GM12878 (cell line): ENCODE results near the gene SEM1. TPM values are rescaled to one million over a fixed set of nuclear protein-coding genes. Genes with fewer than 3 reads are reported as not detected.

Source experiments
- CHD4 ChIP-seq: fragments of 200-600 bp; sonication (generic); IDR thresholded peaks from 2 replicates; pipeline ENCODE4 v1.6.1; 2016; ENCODE audit warnings: mild to moderate bottlenecking
- GATAD2B ChIP-seq: fragments of 450-650 bp; conservative IDR thresholded peaks from 2 replicates; pipeline ENCODE4 v1.6.1; 2017; ENCODE audit warnings: low read depth, mild to moderate bottlenecking, moderate library complexity
- HDAC6 ChIP-seq: fragments of 200-600 bp; sonication (generic); IDR thresholded peaks from one replicate; pipeline ENCODE4 v1.8.0; 2017; ENCODE audit warnings: antibody characterized with exemption; ENCODE audit not compliant: unreplicated experiment
- HSF1 ChIP-seq: fragments of 150-350 bp; IDR thresholded peaks from 2 replicates; pipeline ENCODE4 v1.6.1; 2014; ENCODE audit warnings: mild to moderate bottlenecking, low read depth, low read length
- KAT2A ChIP-seq: conservative IDR thresholded peaks from 2 replicates; pipeline ENCODE4 v1.6.1; 2011; ENCODE audit warnings: low read depth, low read length; ENCODE audit not compliant: control insufficient read depth
- KLF5 ChIP-seq: fragments of 450-650 bp; IDR thresholded peaks from 2 replicates; pipeline ENCODE4 v1.6.1; 2014; ENCODE audit warnings: mild to moderate bottlenecking; ENCODE audit not compliant: partially characterized antibody
- MAX ChIP-seq: IDR thresholded peaks from 2 replicates; pipeline ENCODE4 v1.6.1; 2012; ENCODE audit warnings: low read depth, low read length, improper control_type of control experiment
- NFIC ChIP-seq: IDR thresholded peaks from 2 replicates; pipeline ENCODE4 v1.6.1; 2012; ENCODE audit warnings: low read depth, mild to moderate bottlenecking, inconsistent platforms, low read length, moderate library complexity
- PML ChIP-seq: IDR thresholded peaks from 2 replicates; pipeline ENCODE4 v1.6.1; 2012; ENCODE audit warnings: low read length, inconsistent platforms
- POU2F2 ChIP-seq: IDR thresholded peaks from 3 replicates; pipeline ENCODE4 v1.6.1; 2011; ENCODE audit warnings: low read depth, mild to moderate bottlenecking, low read length, borderline replicate concordance
- PRDM15 ChIP-seq: fragments of 450-650 bp; formaldehyde crosslinking; IDR thresholded peaks from 2 replicates; pipeline ENCODE4 v1.4.0; 2020; ENCODE audit warnings: mild to moderate bottlenecking, moderate library complexity
- RCOR1 ChIP-seq: conservative IDR thresholded peaks from 2 replicates; pipeline ENCODE4 v1.6.1; 2012; ENCODE audit warnings: low read depth, low read length, improper control_type of control experiment
- SIN3A ChIP-seq: IDR thresholded peaks from 2 replicates; pipeline ENCODE4 v1.6.1; 2012; ENCODE audit warnings: low read depth, low read length, improper control_type of control experiment
- SMAD1 ChIP-seq: fragments of 450-650 bp; IDR thresholded peaks from 2 replicates; pipeline ENCODE4 v1.6.1; 2018; ENCODE audit warnings: mild to moderate bottlenecking, low read depth; ENCODE audit not compliant: partially characterized antibody
- SREBF2 ChIP-seq: IDR thresholded peaks from 2 replicates; pipeline ENCODE4 v1.6.1; 2012; ENCODE audit warnings: mild to moderate bottlenecking, low read length
- STAT3 ChIP-seq: IDR thresholded peaks from 2 replicates; pipeline ENCODE4 v1.6.1; 2011; ENCODE audit warnings: low read depth, low read length, improper control_type of control experiment
- TARDBP ChIP-seq: IDR thresholded peaks from 2 replicates; pipeline ENCODE4 v1.6.1; 2016; ENCODE audit warnings: borderline replicate concordance
- USF2 ChIP-seq: IDR thresholded peaks from 2 replicates; pipeline ENCODE4 v1.6.1; 2011; ENCODE audit warnings: low read depth, low read length, improper control_type of control experiment, borderline replicate concordance
- ZBTB40 ChIP-seq: fragments of 450-650 bp; IDR thresholded peaks from 2 replicates; pipeline ENCODE4 v1.6.1; 2016; ENCODE audit warnings: mild to moderate bottlenecking, moderate library complexity, borderline replicate concordance
- polyA plus RNA-seq, 11 experiments: library from polyadenylated mRNA; depleted of rRNA in 4 of 11; unstranded in 6 of 11; stranded (reverse) in 5 of 11; fragments of >200 nt; fragmentation: Nextera tagmentation in 4 of 11; fragmentation: Illumina TruSeq in 1 of 11; extraction: Ambion mirVana in 4 of 11; extraction: Trizol in 1 of 11; gene quantifications; 1 replicate in 1 of 11; 2 replicates in 10 of 11; pipeline versions ENCODE4 v1.2.1 to v1.2.3, GENCODE V29; 2011 to 2016; ENCODE audit warnings: inconsistent platforms in 2 of 11, missing spikeins in 2 of 11, low read depth in 1 of 11
- total RNA-seq, 4 experiments: library from RNA; depleted of rRNA in 3 of 4; stranded (reverse); fragments of >200 nt in 3 of 4; fragmentation: Illumina TruSeq in 1 of 4; extraction: Trizol in 1 of 4; gene quantifications; 2 replicates each; pipeline versions ENCODE4 v1.2.1 to v1.2.3, GENCODE V29; 2013 to 2021

The SEM1 gene
- total and polyA plus RNA-seq, 10 of the 15 experiments (the other 5 are each of a cell fraction or from before 2014, with no cell fraction given): 44.6 to 606 (median 356) TPM

- no peak for TF ChIP-seq SMAD1
- peak; percentile 14; the same call in 1 of the 2 replicates for TF ChIP-seq MAX
- no peak for TF ChIP-seq HSF1
- peak; percentile 76; the same call in 1 of the 2 replicates for TF ChIP-seq ZBTB40
- no peak for TF ChIP-seq STAT3
- no peak for TF ChIP-seq KAT2A
- no peak for TF ChIP-seq NFIC
- TF ChIP-seq CHD4: no peak
- TF ChIP-seq TARDBP: no peak
- no peak for TF ChIP-seq HDAC6
- TF ChIP-seq PRDM15 (CRISPR knock-in tag): no peak
- peak; percentile 28; the same call in 1 of the 2 replicates for TF ChIP-seq SIN3A
- no peak for TF ChIP-seq KLF5
- no peak for TF ChIP-seq USF2
- TF ChIP-seq SREBF2: no peak
- TF ChIP-seq POU2F2: 0 out of 3 replicates have a peak, but pooled peaks have one; percentile 46
- peak; percentile 77 for TF ChIP-seq PML
- TF ChIP-seq GATAD2B: peak; percentile 40; the same call in 1 of the 2 replicates
- TF ChIP-seq RCOR1: no peak
Measured at GRCh38 chr7:96709381-96710228, at the start of gene SEM1 (continued).
